ENCODE data around the gene TSHZ2.

GRCh38 chr20:53044296-53044695, 72.1 kb downstream of the TSHZ2 start:
- TF ChIP-seq GATA3 (IDR thresholded peaks at IDR 0.05; ENCODE audit: low read depth, low read length) (no peak), GATA2 (IDR thresholded peaks at IDR 0.05; ENCODE audit: low read depth, low read length) (no peak)
